Measurements from ENCODE around the gene GABARAPL2.
"Not testable (repeated sequence)": the region's sequence is repeated elsewhere in the genome, so short reads cannot be mapped to it uniquely, and the experiment has no call there.

The GABARAPL2 gene

GRCh38 chr16:75591927-75592326 is 25.7 kb downstream of the GABARAPL2 start:
- not testable (repeated sequence) for DNase-seq

GRCh38 chr16:75593308-75593707 is 27.1 kb downstream of the GABARAPL2 start:
- no peak for DNase-seq

GRCh38 chr16:75593825-75594820 is 27.9 kb downstream of the GABARAPL2 start:
- peak; percentile 14 for DNase-seq

GRCh38 chr16:75599452-75600277 is 33.5 kb downstream of the GABARAPL2 start:
- no peak for DNase-seq

GRCh38 chr16:75603241-75603640 is 37.1 kb downstream of the GABARAPL2 start:
- no peak for DNase-seq

GRCh38 chr16:75606507-75606906 is 40.3 kb downstream of the GABARAPL2 start:
- no peak for DNase-seq

GRCh38 chr16:75614066-75614897 is 48.1 kb downstream of the GABARAPL2 start:
- DNase-seq = no peak

GRCh38 chr16:75615619-75616018 is 49.4 kb downstream of the GABARAPL2 start:
- no peak for DNase-seq

GRCh38 chr16:75616521-75617010 is 50.4 kb downstream of the GABARAPL2 start:
- peak; percentile 15 for DNase-seq

GRCh38 chr16:75617121-75617520 is 50.9 kb downstream of the GABARAPL2 start:
- no peak for DNase-seq

GRCh38 chr16:75618780-75619179 is 52.6 kb downstream of the GABARAPL2 start:
- DNase-seq = no peak

GRCh38 chr16:75620326-75621169 is 54.4 kb downstream of the GABARAPL2 start:
- no peak for DNase-seq

GRCh38 chr16:75621170-75621477 is 54.9 kb downstream of the GABARAPL2 start:
- DNase-seq = no peak

- peak; percentile 98 for DNase-seq
Measured at GRCh38 chr16:75622761-75623605, 56.8 kb downstream of the GABARAPL2 start, which contains the start of gene ADAT1. Gene ADAT1, minus strand, starts transcription at chr16:75623281. Its CDS starts 2,482 bp downstream, at chr16:75620799.

- DNase-seq = no peak
Measured at GRCh38 chr16:75624921-75625334, 58.7 kb downstream of the GABARAPL2 start.

- DNase-seq = no peak
Measured at GRCh38 chr16:75626806-75627205, 60.6 kb downstream of the GABARAPL2 start.

Data from stimulated activated CD4-positive, alpha-beta T cell treated with anti-CD3 and anti-CD28 coated beads, Interleukin-15, amount 100 ng/mL, for 24 hours (primary cell).